Measurements from ENCODE around the gene IFI30. TPM values are rescaled to one million over a fixed set of nuclear protein-coding genes. Genes with fewer than 3 reads are reported as not detected.

The IFI30 gene
- total RNA-seq, 1 donor from 2014 or later = not detected

GRCh38 chr19:18191640-18192062 is 18.0 kb downstream of the IFI30 start:
- no peak for DNase-seq (ENCODE audit: extremely low spot score, unreplicated experiment)
- H3K27me3 Mint-ChIP-seq (ENCODE audit: unreplicated experiment) = no peaks in the 10 kb centered on the region
- H3K27ac Mint-ChIP-seq (ENCODE audit: unreplicated experiment) = peak overlapping the region; percentile 90
- H3K4me3 Mint-ChIP-seq (ENCODE audit: unreplicated experiment) = peak overlapping the region; percentile 79
- peaks cover 18% of the 10 kb centered on the region for H3K4me1 Mint-ChIP-seq (ENCODE audit: unreplicated experiment)
- H3K9me3 Mint-ChIP-seq (ENCODE audit: unreplicated experiment) = no peaks in the 10 kb centered on the region
- no peak for TF ChIP-seq CTCF (IDR thresholded peaks at IDR 0.05)
- H3K36me3 Mint-ChIP-seq (ENCODE audit: unreplicated experiment) = no peaks in the 10 kb centered on the region

GRCh38 chr19:18192673-18193387 is 19.2 kb downstream of the IFI30 start, which contains the start of gene MPV17L2:
TSS of gene MPV17L2 (plus strand) at chr19:18193218. CDS start at chr19:18193282, 64 bp downstream.
- TF ChIP-seq CTCF (IDR thresholded peaks at IDR 0.05) = no peak
- Mint-ChIP-seq H3K9me3 (ENCODE audit: unreplicated experiment) (no peaks in the 10 kb centered on the region), H3K4me3 (ENCODE audit: unreplicated experiment) (peak within 1 kb of the TSS; percentile 79), H3K4me1 (ENCODE audit: unreplicated experiment) (peaks cover 18% of the 10 kb centered on the region), H3K36me3 (ENCODE audit: unreplicated experiment) (no peaks in the 10 kb centered on the region), H3K27ac (ENCODE audit: unreplicated experiment) (peak within 1 kb of the TSS; percentile 90), H3K27me3 (ENCODE audit: unreplicated experiment) (no peaks in the 10 kb centered on the region)
- DNase-seq (ENCODE audit: extremely low spot score, unreplicated experiment) = peak; percentile 100

- no peaks in the 10 kb centered on the region for H3K9me3 Mint-ChIP-seq (ENCODE audit: unreplicated experiment)
- peaks cover 2% of the 10 kb centered on the region for H3K36me3 Mint-ChIP-seq (ENCODE audit: unreplicated experiment)
- peak overlapping the region; percentile 79 for H3K4me3 Mint-ChIP-seq (ENCODE audit: unreplicated experiment)
- no peaks in the 10 kb centered on the region for H3K27me3 Mint-ChIP-seq (ENCODE audit: unreplicated experiment)
- peak overlapping the region; percentile 90 for H3K27ac Mint-ChIP-seq (ENCODE audit: unreplicated experiment)
- no peak for DNase-seq (ENCODE audit: extremely low spot score, unreplicated experiment)
- peaks cover 18% of the 10 kb centered on the region for H3K4me1 Mint-ChIP-seq (ENCODE audit: unreplicated experiment)
- TF ChIP-seq CTCF (IDR thresholded peaks at IDR 0.05) = peak; percentile 13
Observed at GRCh38 chr19:18193388-18194180, 20.0 kb downstream of the IFI30 start.

- Mint-ChIP-seq H3K27me3 (ENCODE audit: unreplicated experiment) (no peaks in the 10 kb centered on the region), H3K4me3 (ENCODE audit: unreplicated experiment) (peak overlapping the region; percentile 79), H3K27ac (ENCODE audit: unreplicated experiment) (peak overlapping the region; percentile 90)
Observed at GRCh38 chr19:18194181-18194530, 20.5 kb downstream of the IFI30 start.

More at GRCh38 chr19:18194181-18194530, 20.5 kb downstream of the IFI30 start:
- TF ChIP-seq CTCF (IDR thresholded peaks at IDR 0.05) = no peak
- Mint-ChIP-seq H3K4me1 (ENCODE audit: unreplicated experiment) (peaks cover 18% of the 10 kb centered on the region), H3K36me3 (ENCODE audit: unreplicated experiment) (peaks cover 2% of the 10 kb centered on the region), H3K9me3 (ENCODE audit: unreplicated experiment) (no peaks in the 10 kb centered on the region)
- DNase-seq (ENCODE audit: extremely low spot score, unreplicated experiment) = no peak
